Dermis lymphatic vessel endothelial cell (primary cell): ENCODE data around the gene TAGAP. TPM values are rescaled to one million over a fixed set of nuclear protein-coding genes. Genes with fewer than 3 reads are reported as not detected.

Experiments used
- total RNA-seq: library from RNA; depleted of rRNA; stranded (reverse); fragments of >200 nt; gene quantifications from 2 replicates; pipeline ENCODE4 v1.2.1, GENCODE V29; 2014

TAGAP gene
- total RNA-seq, result not detected in 2 replicates

GRCh38 chr6:159044899-159045727 lies at the start of gene TAGAP:
TSS of gene TAGAP (minus strand) at chr6:159044991. CDS start at chr6:159044146, 845 bp downstream.

DNA sequence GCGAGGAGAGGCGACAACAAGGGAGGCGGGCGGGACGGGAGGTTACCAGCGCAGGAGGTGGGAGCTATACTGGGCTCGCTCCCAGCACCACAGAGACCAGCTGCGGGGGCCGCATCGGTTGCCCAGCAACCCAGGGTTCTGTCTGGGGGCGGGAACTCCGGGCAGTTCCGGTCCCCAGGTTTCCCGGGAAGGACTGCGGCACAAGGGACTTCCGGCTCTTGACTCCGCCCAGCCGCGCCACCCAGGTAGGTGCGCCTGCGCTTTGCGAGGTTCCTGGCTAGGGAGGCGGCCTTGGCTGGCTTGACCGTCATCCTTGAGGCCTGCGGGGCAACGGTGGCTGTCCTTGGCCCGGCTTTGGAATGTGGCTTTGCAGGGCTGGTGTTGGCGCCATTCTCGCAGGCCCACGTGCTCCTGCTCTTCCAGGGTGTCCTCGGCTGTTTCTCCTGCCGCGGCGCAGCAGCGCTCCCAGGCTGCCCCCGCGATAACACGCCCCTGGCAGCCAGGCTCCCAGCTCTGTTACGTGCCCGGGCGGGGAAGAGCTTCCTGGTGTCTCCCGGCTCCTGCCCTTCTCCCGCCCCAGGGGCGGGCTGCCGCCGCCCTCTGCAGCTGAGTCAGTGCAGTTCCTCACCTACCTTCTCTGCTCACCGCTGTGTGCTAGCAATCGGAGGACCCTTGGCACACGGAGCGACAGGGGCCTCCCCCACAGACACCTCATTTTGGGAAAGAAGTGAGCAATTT lies 45.0 kb downstream of the TAGAP start, which contains the start of gene RSPH3:
Gene RSPH3 (minus strand): TSS at position 537 of the 738 bp plus-strand sequence. CDS start 652 bp downstream, outside the sequence.

Other genes with a start within 250 kb of the TAGAP start
- gene EZR, start 225.6 kb downstream of the TAGAP start, total RNA-seq, result 64.8 and 66.1 TPM in 2 replicates
- 3.1 and 4.6 TPM in 2 replicates for gene RSPH3, start 44.8 kb downstream of the TAGAP start, total RNA-seq
- 0.09 TPM in 1 of 2 replicates, not detected in the other for gene FNDC1, start 124.4 kb upstream of the TAGAP start, total RNA-seq